Ecto neural progenitor cell (in vitro differentiated cells): ENCODE results near the gene AR.
"Not testable (repeated sequence)": the region's sequence is repeated elsewhere in the genome, so short reads cannot be mapped to it uniquely, and the experiment has no call there.

Experiments
- DNase-seq: peaks from one replicate; pipeline ENCODE4 v3.0.0-alpha.2; 2018; ENCODE audit warnings: low spot score

The AR gene

DNA sequence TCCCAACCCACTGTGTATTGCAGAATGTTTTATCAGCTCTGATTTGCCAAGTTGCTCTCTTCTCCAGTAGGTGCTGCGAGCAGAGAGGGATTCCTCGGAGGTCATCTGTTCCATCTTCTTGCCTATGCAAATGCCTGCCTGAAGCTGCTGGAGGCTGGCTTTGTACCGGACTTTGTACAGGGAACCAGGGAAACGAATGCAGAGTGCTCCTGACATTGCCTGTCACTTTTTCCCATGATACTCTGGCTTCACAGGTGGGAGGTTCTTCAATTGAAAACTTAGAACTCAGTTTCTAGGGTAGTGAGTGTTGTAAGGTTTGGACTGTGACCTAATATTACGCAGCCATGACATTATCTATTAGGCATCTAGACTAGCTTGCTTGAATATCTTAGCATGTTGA, 24.9 kb downstream of the AR start:
- DNase-seq, result no peak

DNA sequence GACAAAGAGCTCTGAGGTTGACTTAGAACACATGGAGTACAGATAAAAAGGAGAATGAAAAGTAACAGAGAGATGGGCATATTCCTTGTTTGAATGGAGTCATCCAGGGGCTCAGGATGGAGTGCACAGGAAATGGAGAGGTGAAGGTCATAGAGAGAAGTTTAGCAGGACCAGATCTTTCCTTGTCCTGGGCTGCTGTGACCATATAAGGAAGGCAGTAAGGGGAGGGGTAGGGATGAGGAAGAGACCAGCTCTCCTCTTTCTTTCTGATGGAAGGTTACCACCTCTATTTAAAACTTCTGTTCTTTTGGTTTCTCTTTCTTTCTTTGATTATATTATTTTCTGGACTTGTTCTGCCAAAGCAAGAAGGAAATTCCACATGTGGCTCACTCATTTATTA, 27.0 kb downstream of the AR start:
- DNase-seq, result no peak

DNA sequence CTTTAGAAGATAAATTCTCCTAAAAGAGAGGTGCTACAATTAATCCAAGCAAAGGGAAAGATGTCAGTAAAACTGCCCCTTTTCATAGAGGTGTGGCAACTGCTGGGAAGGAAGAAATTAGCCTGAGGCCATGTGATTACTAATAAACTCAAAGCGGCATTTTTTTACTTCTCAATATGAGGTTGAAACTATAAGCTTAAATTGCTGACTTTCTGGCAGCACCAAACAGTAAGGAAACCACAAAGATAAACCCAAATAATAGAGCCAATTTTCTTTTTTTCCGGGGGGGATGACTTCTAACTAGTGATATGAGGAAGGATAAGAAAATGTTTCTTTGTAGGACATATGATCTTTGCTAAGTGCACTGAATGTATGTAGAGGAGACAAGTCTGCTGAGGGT, 30.9 kb downstream of the AR start:
- DNase-seq, result no peak

DNA sequence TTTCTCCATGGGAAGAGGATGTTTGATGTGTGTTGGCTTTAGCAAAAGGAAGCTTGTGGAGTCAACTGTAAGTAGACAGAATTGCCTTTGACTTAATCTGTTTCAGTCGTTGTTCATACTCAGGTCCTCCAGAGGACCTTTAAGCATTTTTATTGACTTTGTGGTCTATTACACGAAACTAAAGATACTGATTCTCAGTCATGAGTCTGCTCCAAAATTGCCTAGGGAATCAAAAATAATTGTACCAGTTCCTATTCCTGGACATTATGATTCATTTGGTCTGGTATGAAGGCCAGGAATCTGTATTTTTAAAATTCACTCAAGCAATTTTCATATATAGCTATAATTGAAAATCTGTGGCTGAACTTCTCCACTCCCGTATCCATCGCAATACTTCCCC, 38.6 kb downstream of the AR start:
- no peak for DNase-seq

DNA sequence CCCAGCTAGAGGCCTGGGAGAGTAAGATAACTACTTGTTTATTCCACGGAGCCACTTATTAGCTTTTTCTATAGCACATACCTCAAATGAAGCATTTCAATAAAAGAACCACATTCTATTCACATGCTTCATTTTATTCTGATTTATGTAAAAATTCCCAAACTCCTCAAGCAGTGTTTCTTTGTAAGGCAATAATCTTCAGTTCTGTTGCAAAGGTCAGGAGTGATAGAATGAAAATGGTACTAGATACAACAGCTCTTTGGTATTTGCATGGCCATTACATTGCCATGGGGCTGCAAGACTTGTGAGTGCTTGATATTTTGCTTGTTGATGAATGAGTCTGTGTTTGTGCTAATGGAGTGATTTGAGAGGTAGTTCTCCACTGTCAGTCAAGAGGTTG, 39.4 kb downstream of the AR start:
- DNase-seq, result no peak

DNA sequence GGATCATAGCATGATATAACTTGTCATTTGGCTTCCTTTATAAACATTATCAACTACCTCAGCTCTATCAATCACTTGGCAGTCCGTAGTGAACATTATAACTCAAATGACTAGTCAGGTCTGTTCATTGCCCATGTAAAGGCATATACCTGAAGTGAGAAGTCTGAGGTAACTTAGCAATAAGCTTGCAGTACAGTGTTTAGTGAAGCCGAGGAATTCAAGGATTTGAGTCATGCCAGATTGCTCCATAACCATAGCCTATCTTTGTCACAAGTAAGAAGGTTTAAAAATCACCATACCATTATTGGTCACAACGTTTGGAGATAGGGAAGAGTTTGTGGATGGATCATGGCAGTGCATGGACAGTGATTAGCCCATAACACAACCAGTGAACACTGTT, 41.6 kb downstream of the AR start:
- no peak for DNase-seq

DNA sequence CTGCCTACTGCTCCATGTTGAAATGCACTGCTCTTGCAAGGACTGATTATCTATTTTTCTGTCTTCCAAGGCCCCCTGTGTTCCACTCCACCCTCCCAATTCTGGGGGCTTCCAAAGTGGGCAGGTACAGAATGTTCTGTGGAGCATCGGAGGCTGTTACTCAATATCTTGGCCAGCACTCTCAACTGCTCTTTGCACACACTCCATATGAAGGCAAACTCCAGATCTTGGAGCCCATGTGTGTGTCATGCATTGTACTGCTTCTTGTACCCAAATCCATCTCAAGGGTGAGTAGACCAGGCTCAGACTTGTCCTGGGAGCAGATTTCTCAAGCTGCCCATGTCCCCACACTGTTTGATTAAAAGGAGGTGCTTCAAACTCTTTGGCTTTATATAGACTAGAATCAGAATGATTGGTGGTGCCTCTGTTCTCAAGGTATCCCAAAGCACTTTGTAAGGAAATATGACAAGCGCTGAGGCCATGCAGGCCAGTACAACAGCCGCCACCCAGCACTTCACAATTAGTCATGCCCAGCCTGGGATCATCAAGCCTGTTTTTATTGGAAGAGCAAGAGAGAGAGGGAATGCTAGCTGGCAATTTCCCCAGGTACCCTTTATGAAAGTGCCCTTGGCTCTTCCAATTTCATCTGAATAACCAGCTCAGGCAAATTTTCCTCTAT, 44.3 kb downstream of the AR start:
- DNase-seq, result no peak

DNA sequence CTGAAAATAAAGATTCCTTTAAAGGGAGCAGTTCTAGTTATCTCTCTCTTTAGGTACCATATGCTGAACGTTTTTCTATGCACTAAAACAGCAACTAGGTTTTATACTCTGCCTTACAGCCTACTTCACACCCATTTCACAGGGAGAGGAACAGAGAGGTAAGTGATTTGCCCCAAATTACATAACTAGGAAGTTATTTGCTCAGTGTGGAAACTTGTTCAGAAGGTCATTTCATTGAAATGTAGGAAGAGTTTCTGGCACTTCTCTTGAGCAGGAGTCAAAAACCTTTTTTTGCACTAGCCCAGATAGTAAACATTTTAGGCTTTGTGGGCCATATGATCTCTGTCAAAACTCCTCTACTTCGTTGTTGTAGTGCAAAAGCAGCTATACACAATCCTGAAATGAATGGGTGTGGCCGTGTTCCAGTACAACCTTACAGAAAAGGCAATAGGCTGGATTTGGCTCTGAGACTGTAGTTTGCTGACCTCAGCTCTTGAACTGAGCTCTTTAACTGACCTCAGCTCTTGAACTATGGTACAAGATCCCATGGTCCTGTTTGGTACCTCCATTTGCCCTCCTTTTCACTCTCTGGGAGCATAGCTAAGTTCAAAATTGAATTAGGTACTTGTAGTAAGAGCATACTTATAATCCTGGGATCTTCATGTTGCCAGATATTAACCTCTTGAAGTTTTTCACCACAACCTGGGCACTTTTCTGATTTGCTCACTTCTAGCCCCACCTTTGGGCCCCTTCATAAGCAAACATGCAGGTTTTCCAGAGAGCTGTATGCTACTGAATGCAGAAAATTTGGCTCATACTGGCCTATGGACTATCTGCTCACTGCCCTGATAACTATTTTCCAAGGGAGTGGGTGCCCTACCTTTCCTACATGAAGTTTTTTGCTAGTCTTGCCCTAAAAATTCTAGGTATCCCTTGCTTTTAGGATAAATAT, 53.3 kb downstream of the AR start:
- no peak for DNase-seq

DNA sequence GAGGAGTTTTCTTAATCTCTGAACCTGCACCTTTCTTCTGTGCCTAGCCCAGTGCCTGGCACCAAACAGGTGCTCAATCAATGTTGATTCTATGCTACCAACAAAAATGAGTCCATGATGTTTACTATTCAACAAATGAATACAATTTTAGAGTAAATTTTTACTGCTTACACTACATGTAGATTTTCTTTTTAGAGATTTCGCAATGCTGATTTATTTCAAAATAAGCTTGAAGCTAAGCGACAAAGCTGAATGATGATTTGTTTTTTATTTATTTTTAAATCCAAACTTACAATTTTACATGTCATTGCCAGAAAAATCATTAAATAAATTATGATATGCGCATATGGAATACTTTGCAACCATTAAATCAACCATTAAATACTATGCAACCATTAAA, 55.7 kb downstream of the AR start:
- no peak for DNase-seq

DNA sequence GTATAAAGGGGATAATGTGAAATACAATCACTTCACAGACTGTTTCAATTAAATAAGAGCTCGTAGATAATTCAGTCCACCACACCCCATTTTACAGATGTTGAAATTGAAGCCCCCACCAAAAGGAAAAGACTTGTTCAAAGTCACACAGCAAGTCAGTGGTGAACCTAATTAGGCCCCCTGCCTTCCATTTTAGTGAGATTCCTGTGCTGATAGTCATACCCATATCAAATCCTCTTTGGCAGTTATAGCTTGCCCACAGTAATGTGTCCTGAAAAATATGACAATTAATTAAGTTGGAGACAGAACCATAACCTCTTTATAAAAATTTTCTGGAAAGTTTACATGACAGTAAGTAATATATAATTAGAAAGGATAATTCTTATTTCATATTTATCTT, 58.0 kb downstream of the AR start:
- no peak for DNase-seq

DNA sequence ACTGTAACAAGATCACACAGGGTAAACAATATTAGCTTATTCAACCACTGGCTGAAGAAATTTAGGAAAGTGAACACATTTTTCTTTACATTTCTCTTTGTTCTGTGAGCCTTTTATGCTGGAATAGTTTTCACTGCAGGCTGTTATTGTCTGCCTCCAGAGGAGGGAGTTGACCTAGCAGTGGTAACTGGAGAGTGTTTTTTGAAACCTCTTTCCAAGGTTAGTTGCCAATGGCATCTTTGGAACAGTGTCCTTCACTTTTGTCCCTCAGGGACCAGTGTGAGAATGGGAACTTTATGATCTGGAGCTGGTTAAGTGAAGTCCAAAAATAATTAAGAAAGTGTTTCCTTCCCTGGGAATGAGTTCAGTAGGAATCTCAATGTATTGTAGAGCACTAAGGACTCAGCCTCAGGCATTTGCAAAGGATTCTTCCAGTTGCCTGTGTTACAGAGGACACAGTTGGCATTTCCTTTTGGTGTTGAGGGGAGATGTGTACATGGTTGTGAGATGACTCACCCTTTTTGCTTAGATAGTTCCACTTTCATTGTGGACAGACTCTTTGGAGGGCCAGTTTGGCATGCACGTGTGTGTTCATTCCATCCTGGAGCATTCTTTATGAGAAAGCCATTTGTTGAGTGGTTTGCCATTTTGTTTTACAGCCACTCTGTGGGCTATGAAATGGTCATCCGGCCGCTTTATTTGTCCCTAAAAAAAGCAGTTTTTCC, 61.3 kb downstream of the AR start:
- DNase-seq, result no peak

DNA sequence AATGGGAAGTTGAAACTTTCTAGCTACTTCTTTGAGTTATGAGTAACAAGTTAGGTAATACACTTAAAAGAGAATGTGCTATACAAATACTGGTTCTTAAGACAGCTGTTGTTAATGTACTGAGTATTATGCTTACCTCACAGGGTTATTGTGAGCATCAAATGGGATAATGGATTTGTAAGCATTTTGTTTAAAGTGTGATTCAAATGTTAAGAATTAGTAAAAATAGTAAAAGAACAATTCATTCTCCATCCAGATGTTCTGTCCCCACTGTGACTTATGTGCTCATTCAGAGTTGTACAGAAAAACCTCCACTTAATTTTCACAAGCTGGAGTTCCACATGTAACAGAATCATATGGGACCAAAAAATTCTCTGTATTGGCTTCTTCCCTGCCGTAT, 63.6 kb downstream of the AR start:
- no peak for DNase-seq

DNA sequence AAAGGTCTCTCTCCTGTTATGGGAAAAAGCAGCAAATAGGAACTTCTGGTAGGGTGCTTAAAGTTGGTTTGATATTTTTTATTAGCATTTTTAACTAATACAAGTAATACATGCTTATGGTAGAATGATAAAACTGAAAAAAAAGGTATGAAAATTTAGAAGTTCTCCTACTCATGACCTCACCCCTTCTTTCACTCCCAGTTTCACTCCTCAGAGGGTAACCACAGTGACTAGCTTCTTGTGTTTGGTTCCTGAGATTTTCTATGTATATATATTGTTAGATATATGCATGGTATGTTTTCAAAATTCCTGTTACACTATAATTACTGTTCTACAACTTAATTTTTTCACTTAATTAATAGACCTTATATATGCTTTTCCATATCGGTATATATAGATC, 66.5 kb downstream of the AR start:
- DNase-seq, result no peak

DNA sequence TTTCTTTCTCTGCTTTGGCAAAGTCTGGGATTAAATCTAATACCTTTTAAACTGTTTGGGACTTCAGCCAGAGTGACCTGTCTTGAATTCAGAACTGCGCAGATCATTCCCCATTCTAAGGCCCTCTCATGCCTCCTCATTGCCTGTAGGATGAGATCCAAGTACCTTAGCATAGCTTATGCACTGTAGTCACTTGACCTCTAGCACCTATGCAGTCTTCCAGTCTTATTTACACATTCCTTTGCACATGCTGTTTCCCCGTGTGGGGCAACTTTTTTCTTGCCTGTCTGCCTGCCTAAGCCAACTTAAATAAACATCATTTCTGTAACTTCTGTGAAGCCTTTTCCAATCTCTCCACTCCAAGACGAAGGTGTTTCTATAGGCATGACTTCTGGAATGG, 68.4 kb downstream of the AR start:
- no peak for DNase-seq

DNA sequence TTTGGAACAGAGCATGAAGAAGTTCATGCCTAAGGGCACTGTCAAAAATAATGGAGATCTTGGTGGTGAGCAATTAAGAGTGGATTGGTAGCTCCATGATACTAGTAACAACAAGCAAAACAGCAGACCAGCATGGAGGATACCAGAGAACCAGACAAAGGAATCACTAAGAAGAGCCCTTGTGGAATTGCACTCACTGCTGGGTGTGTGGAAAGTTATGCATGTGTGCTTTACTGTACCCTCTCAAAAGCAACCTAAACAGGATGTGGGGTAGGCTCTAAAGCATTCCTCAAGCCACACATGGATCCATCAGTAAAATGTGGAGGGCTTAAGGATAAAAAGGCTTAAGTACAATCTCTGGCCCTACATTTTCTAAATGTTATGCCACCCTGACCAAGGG, 69.5 kb downstream of the AR start:
- no peak for DNase-seq

DNA sequence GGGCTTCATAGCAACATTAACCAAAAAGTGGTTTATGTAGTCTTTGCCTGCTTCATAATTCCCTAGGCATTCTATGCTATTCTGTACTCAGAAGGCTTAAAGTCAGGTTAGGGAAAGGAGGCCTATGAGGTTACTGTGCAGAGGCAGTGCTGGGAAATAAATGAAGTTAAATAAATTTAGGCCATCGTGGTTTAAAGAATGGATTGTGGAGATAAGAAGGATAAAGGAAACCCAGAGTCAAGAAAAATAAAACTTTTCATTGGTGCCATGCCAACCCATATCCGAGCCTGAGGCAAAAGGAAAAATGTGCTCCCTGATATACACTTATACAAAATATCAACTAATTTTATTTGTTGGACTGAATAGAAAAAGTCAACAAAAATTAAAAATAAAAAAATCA, 70.2 kb downstream of the AR start:
- no peak for DNase-seq

DNA sequence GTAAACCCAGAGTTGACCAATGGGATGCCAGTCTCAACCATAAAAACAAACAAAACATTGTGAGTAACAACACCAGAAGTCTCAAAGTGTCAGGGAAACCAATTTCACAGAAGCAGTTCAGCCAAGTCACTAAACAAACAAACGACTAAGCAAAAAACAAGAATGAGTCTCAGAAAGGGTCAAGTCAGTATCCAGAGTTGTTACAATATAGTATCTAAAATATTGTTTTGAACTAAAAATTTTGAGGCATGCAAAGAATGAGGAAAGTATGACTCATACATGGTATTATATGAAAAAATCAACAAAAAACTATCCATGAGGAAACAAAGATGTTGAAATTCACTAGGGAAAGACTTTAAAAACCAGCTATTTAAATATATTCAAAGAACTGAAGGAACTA, 70.6 kb downstream of the AR start:
- DNase-seq, result no peak

DNA sequence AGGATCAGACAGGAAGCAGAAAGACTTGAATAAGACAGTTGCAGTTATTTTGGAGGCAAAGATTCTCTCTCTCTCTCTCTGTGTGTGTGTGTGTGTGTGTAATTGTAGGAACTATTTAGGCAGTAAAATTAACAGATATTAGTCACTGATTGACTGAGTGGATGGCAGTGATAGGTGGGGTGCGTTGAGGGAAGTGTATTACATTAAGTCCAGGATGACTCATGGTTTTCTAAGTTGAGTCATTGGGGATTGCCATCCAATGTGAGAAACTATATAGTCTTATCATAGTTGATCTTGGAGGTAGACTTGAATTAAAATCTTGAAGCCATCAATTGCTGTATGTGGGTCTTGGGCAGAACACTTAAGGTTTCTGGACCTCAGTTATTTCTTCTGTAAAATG, 75.4 kb downstream of the AR start:
- no peak for DNase-seq

DNA sequence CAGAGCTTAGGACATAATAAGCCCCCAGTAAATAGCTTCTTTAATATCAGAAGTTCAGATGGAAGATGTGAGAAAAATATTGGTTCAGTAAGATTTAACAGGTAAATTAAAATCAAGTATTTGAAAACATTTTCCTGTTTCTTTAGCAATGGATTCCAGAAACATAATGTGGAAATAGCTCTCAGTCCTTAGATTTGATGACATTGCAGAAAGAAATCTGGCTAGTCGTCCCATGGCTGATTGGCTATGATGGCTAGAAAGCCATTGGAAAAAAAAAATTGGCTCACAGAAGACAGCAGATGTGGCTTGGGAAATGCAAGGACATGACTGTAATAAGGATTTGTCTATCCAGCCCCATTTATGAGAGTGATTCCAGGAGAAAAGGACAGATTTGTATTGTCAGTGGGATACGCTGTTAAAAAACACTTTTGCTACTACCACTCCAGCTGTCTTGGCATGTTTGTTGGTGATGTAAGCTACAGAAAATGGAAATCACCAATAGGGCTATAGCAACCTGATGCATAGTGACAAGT, 78.3 kb downstream of the AR start:
- DNase-seq, result no peak

DNA sequence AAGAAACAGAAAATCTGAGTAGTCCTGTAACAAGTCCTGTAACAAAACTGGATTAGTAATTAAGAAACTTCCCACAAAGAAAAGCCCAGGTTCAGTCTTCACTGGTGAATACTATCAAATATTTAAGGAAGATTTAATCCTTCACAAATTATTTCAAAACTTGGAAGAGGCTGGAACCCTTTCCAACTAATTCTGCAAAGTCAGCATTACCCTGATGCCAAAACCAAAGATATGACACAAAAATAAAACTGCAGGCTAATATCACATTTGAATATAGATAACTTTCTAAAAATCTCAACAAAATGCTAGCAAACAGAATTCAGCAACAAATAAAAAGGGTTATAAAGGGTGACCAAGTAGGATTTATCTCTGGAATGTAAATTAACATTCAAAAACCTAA, 80.5 kb downstream of the AR start:
- DNase-seq, result no peak

DNA sequence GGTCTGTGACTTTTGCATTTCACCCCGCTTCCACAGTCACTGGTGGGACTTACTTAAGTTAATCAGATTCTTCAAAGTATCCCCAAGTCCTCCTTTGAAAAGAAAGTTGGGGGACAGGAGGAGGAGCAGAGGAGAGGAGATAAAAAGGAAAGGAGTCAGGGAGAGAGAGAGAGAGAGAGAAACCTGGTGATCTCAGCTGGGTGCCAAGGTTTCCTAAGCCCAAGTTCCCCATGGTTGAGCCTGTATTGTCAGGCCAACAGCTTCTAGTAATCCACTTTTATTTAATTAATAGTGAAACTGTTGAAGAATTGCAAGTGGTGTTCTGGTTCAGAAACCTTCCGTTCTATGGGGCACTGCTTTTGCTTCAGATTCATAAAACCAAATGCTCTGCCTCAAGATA, 91.6 kb downstream of the AR start:
- no peak for DNase-seq

DNA sequence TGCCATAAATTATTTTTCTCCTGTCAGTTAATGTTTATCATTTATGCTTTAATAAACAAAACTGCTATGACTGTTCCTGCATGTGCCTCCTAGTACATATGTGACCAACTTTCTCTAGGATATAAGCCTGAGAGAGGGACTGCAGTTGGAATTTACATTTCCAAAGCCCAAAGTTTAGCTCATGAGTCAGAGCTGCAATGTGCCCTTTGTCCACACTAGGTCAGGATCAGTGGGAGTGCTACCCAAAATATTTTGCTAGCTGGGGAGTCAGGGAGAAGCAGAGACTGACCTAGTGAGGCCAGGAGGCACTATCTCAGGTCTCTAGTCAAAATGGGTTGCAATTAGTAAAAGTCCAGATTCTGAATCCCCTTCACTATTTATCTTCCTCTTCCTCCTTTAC, 92.7 kb downstream of the AR start:
- no peak for DNase-seq

DNA sequence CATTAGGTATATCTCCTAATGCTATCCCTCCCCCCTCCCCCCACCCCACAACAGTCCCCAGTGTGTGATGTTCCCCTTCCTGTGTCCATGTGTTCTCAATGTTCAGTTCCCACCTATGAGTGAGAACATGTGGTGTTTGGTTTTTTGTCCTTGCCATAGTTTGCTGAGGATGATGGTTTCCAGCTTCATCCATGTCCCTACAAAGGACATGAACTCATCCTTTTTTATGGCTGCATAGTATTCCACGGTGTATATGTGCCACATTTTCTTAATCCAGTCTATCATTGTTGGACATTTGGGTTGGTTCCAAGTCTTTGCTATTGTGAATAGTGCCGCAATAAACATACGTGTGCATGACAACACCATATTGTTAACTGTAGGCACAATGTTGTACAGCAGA, 93.5 kb downstream of the AR start:
- not testable (repeated sequence) for DNase-seq
